Activated gamma-delta T cell (primary cell): Measurements from ENCODE around the gene OR8D1.

ENCODE experiments used
- DNase-seq: peaks from one replicate; lab custom pipeline; 2025; lab: John Stamatoyannopoulos, UW
- total RNA-seq, 2 donors: gene quantifications; one replicate each; lab custom pipeline; 2026; lab: John Stamatoyannopoulos, UW

OR8D1 gene
- total RNA-seq: 0 reads per million in 2 donors

- no peak for DNase-seq
Measured at GRCh38 chr11:124313849-124314248, at the start of gene OR8D1. Gene OR8D1, minus strand, starts transcription at chr11:124313949. Its CDS starts 3,183 bp downstream, at chr11:124310766.

GRCh38 chr11:124359566-124359965 is 45.8 kb upstream of the OR8D1 start:
- DNase-seq: no peak

- no peak for DNase-seq
Measured at GRCh38 chr11:124346311-124346955, 32.7 kb upstream of the OR8D1 start.

GRCh38 chr11:124344346-124344745 is 30.6 kb upstream of the OR8D1 start:
- no peak for DNase-seq

- no peak for DNase-seq
Measured at GRCh38 chr11:124340142-124340447, 26.3 kb upstream of the OR8D1 start.

- DNase-seq: no peak
Measured at GRCh38 chr11:124339396-124340141, 25.8 kb upstream of the OR8D1 start.

- no peak for DNase-seq
Measured at GRCh38 chr11:124331873-124332272, 18.1 kb upstream of the OR8D1 start.

GRCh38 chr11:124329787-124330478 is 16.2 kb upstream of the OR8D1 start:
- DNase-seq: no peak

- DNase-seq: no peak
Measured at GRCh38 chr11:124327775-124328174, 14.0 kb upstream of the OR8D1 start.

- no peak for DNase-seq
Measured at GRCh38 chr11:124322356-124322755, 8.6 kb upstream of the OR8D1 start.

GRCh38 chr11:124320097-124320496 is 6.3 kb upstream of the OR8D1 start, which contains the start of gene OR8D2:
Gene OR8D2, minus strand, starts transcription at chr11:124320197. Its CDS starts 0 bp downstream, at chr11:124320197.
- DNase-seq: no peak

- no peak for DNase-seq
Measured at GRCh38 chr11:124315052-124315451, 1.3 kb upstream of the OR8D1 start.

- DNase-seq: no peak
Measured at GRCh38 chr11:124313131-124313530, 618 bp downstream of the OR8D1 start.

GRCh38 chr11:124311670-124312069 is 2.1 kb downstream of the OR8D1 start:
- no peak for DNase-seq

GRCh38 chr11:124311269-124311668 is 2.5 kb downstream of the OR8D1 start:
- DNase-seq: no peak

- no peak for DNase-seq
Measured at GRCh38 chr11:124310721-124311120, 3.0 kb downstream of the OR8D1 start.

GRCh38 chr11:124307093-124307492 is 6.7 kb downstream of the OR8D1 start:
- DNase-seq: no peak

- no peak for DNase-seq
Measured at GRCh38 chr11:124302347-124303125, 11.2 kb downstream of the OR8D1 start.

GRCh38 chr11:124301548-124301947 is 12.2 kb downstream of the OR8D1 start:
- DNase-seq: no peak

GRCh38 chr11:124297921-124298320 is 15.8 kb downstream of the OR8D1 start:
- no peak for DNase-seq

- DNase-seq: no peak
Measured at GRCh38 chr11:124296016-124296415, 17.7 kb downstream of the OR8D1 start.

- DNase-seq: no peak
Measured at GRCh38 chr11:124294687-124295086, 19.1 kb downstream of the OR8D1 start.
